Gastrocnemius medialis (tissue), 4 donors: ENCODE results near the gene VAMP8.

ENCODE experiments used
- POLR2A ChIP-seq, 2 donors: fragments of 450-650 bp; IDR thresholded peaks; one replicate each; pipeline ENCODE4 v1.6.1; 2017; ENCODE audit warnings: antibody characterized with exemption in 2 of 2, mild to moderate bottlenecking in 2 of 2, moderate library complexity in 2 of 2
- TF ChIP-seq, protein P1 (sequence below), 5 experiments: fragments of 450-650 bp in 3 of 5; fragments of 200-600 bp in 2 of 5; sonication (generic) in 2 of 5; IDR thresholded peaks in 4 of 5; conservative IDR thresholded peaks in 1 of 5; 1 replicate in 4 of 5; 2 replicates in 1 of 5; pipeline ENCODE4 v1.5.1; 2016 to 2019; ENCODE audit warnings: antibody characterized with exemption in 5 of 5, mild to moderate bottlenecking in 3 of 5, moderate library complexity in 3 of 5

DNA sequence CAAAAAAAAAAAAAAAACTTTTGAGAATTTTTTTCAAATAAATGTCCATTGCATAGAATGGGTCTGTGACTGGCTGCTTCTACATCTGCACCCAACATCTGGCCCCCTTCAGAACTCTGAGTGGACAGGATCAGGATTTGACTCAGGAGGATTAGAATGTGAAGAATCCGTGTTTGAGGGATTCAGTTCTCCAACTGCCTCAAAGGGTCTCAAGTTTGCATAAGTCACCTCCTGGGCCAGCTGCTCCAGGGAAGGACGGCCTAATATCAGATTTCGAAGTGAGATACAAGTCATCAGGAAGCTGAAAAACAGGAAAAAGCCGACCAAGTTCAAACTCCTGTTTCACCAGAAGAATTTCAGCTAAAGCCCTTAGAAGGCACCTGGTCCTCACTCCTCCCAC lies 27.6 kb upstream of the VAMP8 start:
- no peak for TF ChIP-seq POLR2A (IDR thresholded peaks at IDR 0.05)
- TF ChIP-seq, protein P1, sequence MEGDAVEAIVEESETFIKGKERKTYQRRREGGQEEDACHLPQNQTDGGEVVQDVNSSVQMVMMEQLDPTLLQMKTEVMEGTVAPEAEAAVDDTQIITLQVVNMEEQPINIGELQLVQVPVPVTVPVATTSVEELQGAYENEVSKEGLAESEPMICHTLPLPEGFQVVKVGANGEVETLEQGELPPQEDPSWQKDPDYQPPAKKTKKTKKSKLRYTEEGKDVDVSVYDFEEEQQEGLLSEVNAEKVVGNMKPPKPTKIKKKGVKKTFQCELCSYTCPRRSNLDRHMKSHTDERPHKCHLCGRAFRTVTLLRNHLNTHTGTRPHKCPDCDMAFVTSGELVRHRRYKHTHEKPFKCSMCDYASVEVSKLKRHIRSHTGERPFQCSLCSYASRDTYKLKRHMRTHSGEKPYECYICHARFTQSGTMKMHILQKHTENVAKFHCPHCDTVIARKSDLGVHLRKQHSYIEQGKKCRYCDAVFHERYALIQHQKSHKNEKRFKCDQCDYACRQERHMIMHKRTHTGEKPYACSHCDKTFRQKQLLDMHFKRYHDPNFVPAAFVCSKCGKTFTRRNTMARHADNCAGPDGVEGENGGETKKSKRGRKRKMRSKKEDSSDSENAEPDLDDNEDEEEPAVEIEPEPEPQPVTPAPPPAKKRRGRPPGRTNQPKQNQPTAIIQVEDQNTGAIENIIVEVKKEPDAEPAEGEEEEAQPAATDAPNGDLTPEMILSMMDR (IDR thresholded peaks at IDR 0.05 in 4 of 5, conservative IDR thresholded peaks at IDR 0.05 in 1 of 5) = no peak
